Eye (tissue), 1 donor: ENCODE results near the gene PLA2G4E.

ENCODE experiments used
- DNase-seq: peaks from one replicate; pipeline ENCODE4 v3.0.0-alpha.2; 2015

PLA2G4E gene

DNA sequence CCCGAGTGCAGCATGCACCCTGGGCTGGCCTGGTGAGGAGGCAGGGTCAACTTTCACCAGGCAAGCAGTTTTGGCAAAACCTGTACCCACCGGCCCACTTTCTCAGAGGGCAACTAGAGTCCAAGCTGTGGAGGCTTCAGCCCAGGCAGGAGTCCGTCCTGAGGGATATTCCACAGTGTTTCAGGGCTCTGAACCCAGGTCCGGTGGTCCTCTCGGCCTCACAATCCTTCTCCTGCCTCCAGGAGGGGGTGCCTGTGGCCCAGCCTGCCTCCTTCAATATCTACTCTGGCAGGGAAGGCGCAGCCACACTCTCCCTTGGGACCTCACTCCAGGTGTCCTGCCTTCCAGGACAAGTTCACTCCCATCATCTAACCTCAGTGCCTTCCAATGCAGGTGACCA is 3.9 kb downstream of the PLA2G4E start:
- DNase-seq: no peak

DNA sequence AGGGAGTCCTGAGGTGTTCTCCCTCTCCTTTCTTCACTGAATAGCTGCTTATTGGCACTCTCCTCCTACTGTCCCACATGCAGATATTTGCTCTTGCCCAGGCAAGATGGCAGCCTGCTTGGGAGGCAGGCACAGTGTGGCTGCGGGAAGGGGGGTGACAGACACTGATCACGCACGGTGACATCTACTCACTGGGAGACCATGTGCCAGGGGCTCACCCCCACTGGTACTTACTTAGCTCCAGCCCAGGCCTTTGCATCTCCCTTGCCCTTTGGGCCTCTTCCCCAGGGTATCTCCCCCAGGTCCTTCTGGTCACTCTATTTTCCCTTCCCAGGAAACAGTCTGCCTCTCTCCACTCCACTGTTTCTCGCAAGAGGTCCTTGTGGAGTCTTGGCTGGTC is 6.4 kb downstream of the PLA2G4E start:
- DNase-seq: no peak

DNA sequence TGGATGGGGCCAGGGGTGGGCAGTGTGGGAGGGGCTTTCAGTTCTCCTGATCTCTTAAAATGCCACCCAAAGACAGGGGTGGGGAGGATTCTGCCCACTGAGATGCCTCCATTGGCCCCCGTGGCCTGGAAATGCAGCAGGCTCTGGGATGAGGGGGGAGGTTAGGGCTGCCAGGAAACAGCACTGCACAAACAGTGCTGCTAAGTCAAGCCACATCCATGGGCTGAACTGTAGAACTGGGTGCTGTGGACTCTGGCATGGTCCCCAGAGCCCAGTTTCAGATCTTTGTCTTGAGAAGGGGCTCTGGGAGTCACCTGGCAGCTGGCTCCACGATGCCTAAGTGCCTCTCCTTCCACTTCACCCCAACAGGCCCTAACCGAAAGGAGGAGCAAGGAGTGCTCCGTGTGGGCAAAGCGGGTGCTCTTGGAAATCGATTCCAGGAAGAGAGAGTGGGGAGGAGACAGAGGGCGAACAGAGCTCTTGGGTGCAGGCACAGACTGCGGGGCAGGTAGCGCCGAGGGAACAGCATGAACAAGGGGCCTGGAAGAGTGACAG is 7.8 kb downstream of the PLA2G4E start:
- DNase-seq: no peak

DNA sequence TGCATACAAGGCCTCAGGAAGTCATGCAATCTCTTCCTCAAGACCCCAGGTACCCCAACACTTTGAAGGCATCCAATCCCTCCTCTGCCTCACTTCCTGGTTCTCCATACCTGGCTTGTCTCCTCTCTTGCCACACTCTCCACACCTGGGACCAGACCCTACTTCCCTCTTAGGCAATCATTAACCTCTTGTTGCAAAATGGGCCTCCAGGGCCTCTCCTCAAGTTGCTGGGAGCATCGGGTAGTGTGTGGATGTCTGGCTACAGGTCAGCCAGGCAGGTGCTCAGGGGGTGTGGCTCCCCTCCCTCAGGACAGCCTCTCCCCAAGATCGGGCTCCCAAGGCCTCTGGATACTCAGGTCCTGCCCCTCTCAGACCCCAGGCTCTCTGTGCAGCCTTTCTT is 8.6 kb downstream of the PLA2G4E start:
- DNase-seq: no peak

DNA sequence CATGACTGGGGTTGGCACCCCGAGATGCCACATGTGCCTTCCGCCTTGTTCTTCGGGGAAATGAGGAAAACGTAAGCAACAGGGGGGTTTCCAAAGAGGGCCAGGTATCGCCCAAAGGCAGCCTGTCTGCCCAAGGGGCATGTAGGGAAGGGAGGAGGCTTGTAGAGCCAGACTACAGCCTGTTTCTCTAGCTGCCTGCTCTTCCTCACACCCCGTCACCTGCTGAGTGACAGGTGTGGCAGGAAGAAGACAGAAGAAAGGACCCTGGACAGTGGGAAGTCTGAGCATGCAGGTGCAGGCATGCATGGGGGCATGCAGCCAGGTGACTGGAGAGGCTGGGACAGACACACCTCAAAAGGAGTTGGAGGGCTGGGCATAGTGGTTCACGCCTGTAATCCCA is 9.8 kb downstream of the PLA2G4E start:
- DNase-seq: no peak

DNA sequence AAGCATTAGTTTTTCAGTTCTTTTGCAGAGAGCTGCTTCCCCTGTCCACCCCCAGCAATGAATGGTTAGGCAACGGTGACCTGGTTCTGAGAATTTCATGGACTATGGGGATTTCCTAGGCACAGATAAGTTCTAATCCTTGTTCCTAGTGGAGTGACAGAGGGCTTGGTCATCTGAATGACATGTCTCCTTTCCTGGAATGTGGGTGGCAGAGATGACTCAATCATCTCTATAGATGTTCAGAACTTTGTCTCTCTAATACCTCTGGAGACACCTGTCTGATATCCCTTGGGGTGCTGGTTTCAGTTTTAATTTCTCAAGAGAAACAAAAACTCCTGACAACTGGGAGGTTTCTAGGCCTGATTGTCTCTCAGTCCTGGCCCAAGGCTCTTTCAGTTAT is 10.4 kb downstream of the PLA2G4E start:
- DNase-seq: no peak

DNA sequence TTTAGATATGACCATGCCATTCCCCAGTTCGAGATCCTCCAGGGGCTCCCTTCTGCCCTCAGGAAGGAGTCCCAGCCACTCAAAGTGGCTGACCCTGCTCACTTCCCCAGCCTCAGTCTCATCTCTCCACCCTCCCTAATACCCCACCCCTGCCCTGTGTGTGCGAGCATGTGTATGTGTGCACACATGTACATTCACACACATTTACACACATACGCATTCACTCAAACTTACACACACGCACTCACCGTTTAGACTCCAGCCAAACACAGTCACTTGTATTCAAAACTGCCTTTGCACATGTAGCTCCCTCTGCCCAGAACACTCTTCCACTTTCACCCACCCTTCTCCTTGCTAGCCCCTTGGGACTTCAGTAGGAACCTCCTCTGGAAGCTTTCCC is 11.4 kb downstream of the PLA2G4E start:
- DNase-seq: no peak

DNA sequence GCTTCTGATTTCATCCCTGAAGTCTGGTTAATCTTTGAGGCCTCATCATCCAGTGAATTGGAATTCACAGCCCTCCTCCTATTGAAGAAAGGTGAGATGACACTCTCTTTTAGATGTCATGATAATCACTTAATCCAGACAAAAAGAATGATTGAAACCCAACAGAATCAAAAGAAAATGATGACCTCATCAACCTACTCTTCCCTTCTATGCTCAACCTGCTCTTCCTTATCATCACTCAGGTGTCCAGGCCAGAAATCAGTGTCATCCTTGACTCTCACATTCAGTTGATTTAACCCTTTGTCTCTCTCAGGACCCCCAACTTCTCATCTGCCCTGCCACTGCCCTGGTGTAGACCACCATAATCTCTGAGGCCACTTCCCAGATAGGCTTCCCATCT is 11.8 kb downstream of the PLA2G4E start:
- no peak for DNase-seq

DNA sequence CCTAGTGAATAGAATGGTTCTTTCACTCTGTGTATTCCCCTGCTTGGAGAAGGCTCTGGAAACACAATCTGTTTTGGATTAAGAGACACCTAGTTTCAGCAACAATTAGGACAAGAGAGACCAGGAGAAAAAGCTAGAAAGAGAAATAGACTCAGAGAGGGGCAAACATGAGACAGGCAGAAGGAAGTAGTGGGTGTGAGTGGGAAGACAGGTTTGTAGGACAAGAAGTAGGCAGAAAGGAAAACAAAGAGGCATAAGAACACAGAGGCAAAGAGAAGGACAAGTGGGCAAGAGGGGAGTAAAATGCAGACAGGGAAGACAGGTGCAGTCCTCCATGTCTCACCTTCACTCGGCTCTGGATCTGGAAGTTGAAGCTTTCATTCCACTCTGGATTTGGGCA is 13.5 kb downstream of the PLA2G4E start:
- DNase-seq: no peak

DNA sequence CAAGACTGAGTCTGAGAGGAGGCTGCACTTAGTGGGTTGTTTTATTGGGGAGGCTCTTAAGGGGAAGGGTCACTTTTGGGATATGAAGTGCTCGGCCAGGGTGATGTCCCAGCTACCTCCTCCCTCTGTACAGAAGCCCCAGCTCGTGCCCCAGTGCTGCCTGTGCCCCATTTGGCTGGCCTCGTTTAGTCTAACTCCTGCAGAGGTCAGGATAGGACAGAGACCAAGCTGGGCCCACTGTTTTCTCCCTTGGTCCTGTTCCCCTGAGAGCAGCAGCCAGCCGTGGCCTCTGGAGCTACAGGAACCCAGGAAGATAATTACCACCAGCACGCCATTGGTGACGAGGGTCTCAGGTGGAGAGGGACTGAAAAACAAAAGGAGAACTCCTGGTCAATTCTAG is 18.5 kb downstream of the PLA2G4E start:
- no peak for DNase-seq

DNA sequence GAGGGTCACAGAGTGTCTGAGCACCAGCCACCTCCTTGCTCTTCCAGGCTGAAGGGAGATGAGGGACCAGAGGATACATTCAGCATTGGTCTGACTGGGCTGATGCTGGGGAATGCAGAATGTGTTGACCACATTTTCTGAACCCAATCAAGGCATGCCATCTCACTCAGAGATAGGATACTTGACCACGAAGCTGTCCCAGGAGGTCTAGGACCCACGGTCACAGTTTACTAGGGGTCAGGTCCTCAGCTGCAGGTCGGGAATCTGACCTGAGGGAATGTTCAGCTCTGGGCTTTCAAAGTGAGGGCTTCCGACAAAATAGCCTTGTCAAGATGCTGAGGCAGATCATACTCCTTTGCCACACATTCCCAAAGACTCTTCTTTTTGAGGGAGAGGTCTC is 19.6 kb downstream of the PLA2G4E start:
- DNase-seq: no peak

DNA sequence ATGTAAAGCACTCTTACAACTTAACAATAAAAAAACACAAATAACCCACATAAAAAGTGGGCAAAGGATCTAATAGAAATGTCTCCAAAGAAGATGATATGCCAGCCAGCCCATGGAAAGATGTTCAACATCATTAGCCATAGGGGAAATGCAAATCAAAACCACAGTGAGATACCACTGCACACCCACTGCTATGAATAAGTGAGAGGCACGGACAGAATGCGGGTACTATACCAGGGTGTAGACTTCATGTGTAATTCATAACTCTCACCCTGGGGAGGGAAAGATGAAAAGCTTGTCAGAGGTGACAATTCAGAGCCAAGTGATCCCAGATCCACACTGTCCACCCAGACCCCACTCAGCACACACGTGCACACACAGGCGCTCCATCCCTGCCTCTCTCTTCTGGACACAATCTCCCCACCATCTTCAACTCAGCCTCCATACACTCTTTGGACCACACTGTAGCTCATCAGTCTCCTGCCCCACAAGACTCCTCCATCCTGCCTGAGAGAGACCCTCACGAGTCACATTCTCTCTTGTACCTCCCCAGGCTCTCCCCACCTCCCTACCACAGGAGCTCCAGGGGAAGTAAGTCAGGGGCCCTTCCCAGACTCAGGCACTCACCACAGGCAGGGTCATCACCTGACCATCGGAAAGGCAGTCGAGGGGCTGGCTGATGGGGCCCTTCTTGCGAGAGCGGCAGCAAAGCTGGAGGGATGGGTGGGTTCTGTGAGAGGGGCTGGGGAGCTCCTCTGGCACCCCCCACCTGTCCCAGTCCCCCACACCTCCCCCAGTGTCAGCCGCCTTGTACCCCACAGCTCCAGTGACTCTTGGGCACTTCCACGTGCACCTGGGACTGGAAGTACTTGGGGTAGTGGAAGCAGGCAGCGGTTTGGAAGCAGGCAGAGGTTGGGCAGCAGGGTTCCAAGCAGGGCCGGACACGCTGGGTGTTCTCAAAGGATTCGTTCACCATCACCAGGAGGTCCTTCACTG is 21.3 kb downstream of the PLA2G4E start:
- DNase-seq: no peak

DNA sequence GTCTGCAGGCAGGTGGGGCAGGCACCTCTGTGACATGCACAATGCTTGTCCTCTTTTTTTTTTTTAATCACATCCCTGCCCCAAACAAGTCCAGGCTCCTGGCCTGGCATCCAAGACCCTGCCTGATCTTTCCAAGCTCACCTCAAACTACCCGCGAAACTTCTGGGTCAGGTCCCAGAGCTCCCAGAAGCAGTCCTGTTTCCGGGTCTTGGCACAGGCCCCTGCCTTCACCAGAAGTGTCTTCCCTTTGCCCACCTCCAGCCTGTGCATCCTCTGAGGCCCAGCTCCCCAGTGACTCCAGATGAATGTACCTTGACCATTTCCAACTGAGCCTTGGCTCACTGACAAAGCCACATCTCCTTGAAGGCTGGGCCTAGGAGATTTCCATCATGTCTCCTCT is 23.0 kb downstream of the PLA2G4E start:
- no peak for DNase-seq

DNA sequence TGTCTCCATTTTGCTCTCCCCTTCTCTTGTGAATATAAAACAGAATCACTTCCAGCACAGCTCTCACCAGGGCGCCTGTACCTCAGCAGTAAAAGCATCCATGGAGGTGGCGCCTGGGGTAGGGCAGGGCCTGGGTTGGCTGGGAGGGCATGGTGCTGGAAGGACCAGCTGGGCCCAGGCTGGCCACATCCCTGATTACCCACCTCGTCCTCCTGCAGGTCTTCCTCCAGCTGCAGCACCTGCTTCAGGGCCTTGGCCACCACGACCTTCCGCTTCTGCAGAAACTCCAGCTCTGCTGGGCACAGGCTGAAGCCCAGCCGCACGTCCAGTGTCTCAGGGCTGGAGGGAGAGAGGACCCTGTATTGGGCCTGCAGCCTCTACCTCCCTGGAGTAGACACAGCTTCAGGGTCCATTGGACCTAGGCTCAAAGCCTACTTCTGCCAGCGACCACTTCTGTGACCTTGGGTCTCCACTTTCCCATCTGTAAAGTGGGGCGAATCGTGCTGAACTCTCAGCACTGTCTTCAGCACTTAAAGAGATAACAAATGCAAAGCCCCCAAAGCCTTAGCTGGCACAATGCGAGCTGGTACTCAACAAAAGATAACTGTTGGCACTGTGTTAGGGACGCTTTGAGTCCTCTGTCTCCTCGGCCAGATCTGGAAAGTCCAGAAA is 23.8 kb downstream of the PLA2G4E start:
- no peak for DNase-seq

DNA sequence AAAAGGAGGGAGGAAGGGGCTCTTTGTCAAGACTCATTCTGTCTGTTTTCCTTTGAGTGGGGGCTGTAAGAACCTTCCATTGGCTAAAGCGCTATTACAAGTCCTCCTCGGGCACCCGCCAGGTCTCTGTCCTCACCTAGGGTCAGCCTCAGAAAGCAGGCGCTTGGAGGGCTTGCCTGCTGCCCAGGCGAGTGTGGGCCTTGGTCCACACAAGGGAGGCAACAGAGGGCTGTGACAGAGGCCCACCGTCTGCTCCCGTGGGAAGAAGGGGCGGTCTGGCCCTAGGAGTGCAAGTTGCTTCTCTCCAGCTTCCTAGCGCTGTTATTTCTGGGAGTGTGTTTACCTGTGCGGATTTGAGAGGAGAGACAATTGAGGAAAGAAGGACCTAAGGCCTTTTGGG is 24.5 kb downstream of the PLA2G4E start:
- no peak for DNase-seq

DNA sequence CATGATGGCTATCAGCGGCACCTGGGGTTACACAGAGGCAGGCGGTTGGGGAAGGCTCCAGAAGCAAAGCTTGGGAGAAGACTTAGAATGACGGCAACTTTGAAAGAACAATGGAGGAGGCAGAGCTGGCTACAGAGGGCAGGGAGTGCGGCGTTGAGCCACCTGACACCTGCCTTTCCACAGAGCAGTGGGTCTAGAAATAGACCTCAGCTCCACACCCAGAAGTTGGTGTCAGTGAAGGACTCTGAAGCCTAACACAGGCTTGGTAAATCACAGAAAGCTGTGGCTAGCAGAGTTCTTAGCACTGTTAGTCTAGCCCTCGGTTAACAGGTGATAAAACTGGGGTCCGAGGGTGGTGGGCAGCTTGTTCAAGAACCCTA is 25.4 kb downstream of the PLA2G4E start:
- DNase-seq: no peak

DNA sequence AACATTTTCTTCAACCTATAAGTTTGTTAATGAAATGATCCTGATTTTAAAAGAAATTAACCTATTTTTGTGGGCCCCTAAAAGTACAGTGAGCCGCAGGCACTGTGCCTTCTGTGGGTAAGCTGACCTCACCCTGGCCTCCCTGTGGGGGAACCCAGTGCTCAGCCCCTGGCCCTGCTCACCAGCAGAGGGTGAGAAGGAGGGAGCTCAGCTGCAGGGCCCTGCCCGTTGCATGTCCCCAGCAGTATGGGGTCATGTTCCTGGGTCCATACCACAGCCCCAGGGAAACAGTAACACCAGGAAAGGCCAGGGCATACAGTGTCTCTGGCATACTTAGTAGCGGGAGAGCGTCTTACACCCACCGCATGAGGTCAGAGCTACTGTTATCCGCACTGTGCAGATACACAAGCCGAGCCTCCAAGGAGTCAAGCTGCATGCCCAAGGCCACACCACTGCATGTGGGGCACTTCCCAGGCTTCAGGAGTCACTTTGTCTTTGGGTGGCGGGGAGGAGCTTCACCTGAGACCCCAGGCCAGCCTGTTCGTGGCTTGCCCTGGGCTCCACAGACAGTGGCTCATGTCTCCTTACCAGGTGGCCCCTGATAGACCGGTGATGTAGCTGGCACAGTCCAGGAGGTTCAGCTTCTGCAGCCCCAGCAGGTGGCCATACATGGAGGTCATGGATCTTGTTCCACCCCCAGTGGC is 25.9 kb downstream of the PLA2G4E start:
- DNase-seq: no peak

DNA sequence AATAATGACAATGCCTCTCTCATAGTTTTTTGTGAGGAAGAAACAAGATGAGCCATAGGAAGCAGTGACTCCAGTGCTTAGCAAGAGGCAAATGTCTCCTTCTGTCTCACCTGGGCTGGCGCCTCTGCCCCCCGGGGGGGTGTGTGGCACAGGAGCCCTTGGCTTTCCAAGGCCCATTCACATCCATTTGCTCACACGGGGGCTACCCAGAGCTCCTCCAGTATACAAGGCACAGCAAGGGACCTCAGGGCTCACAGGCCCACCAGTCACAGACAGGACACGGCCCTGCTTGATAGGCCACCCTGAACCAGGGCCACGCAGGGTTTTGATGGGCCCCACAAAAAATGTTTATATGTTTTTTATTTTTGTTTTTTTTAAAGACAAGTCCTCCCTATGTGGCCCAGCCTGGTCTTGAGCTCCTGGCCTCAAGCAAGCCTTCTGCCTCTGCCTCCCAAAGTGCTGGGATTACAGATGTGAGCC is 26.6 kb downstream of the PLA2G4E start:
- no peak for DNase-seq

DNA sequence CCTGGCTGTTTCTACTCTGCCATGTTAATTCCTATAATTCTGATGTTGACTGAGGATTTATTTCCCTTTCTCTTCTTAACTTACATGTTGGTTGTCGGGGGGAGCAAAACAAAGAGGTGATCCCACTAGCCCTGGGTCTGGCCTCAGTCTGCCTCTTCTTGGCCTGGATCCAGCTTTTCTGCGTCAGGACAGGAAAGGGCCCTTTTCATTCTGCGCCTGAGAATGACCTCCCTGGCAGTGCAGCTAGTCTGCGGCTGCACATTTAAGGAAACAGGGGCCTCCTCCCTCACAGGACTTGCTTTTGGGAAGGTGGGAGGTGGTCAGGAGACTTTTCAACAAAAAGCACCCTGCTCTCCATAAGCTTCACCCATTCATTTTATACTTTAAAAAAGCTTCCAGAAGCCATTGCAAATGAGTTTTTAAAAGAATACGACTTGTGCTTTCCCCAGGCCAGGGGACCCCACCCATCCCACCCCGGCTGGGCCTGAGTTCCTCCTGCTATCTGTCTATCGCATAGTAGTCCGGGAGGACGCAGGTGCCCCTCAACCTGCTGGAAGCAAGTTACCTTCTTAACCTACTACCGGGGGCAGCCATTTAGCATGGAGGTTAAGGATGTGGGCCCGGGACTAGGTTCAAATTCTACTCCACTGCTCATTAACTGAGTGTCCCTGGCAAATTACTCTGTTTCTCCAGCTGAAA is 27.2 kb downstream of the PLA2G4E start:
- no peak for DNase-seq

DNA sequence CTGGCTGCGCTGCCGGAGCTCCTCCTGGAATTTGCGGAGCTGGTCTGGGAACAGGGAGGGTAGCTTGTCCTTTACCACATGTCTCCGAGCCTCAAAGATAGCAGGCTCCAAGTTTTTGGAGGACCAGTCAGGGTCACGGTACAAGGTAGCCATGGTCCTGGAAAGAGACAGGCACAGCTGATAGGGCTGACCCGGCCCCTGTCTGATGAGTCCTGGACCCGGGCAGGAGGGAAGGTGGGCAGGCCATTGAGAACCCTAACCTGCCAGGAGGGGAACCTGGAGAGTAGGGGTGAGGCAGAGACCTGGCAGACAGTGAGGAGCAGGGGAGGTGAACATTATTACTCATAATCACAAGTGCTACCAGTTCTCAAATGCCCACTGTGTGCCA is 28.0 kb downstream of the PLA2G4E start:
- no peak for DNase-seq

DNA sequence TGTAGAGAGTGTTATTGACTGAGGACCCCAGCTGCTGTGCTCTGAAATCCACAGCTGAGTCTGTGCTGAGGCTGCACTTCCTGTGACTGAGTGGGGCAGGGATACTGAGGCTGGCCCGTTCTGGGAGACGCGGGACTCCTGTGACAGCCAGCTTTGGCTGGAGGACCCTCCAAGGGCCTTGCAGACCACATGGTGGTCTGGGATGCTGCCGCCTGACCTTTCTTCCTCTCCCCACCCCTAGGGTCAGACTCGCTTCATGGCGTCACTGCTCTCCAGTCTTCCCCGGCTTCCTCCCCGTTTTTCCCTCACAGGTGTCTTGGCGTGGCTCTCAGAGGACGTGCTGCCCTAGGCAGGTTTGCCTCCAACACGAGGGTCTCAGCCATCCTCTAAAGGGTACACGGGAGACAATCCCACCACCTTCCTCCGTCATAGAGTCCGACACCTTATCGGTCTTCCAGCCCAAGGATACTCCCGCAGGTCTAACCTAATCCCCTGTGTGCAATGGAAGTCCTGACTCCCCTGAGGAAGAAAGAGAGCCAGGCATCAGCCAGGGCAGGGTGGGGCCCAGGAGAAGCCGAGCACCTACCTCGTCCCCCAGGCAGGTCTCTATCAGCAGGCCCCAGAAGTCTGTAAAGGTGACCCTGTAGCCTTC is 28.6 kb downstream of the PLA2G4E start:
- no peak for DNase-seq

DNA sequence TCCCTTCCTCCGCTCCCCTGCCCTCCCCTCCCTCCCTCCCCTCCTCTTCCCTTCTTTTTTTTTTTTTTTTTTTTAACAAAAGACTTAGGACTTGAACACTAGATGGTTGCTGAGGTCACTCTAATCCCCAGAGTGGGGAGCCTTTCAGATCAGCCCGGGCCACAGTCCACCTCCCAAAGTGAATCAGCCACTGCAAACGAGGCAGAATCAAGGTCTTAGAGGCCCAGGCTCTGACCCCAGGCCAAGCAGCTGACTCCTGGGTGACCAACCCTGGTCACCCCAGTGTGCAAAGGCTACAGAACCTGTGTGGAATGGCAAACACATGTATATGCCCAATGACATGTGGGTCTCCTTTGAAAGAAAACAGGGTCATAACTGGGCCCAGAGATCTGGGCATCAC is 30.2 kb downstream of the PLA2G4E start:
- no peak for DNase-seq
